Fibroblast of peridontal ligament (primary cell): ENCODE results near the gene GFRA3.

Source experiments
- DNase-seq: peaks from one replicate; pipeline ENCODE4 v3.0.0-alpha.2; 2010; ENCODE audit errors: extremely low read depth

The GFRA3 gene

DNA sequence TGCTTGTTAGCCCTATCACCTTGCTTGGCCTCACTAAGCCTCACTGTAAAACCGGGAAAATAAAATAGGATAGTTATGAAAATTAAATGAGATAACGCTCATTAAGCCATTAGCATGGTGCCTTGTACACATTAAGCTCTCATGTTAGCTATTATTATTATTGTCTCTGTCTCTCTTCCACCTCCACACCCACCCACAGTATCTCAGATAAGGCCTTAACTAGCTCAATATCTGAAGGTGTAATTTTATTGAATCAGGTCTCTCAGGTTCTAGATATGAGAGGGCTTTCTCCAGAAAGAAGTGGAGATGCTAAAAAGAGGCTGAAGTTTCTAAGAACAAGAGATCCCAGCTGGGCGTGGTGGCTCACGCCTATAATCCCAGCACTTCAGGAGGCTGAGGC is 27.6 kb downstream of the GFRA3 start:
- no peak for DNase-seq

DNA sequence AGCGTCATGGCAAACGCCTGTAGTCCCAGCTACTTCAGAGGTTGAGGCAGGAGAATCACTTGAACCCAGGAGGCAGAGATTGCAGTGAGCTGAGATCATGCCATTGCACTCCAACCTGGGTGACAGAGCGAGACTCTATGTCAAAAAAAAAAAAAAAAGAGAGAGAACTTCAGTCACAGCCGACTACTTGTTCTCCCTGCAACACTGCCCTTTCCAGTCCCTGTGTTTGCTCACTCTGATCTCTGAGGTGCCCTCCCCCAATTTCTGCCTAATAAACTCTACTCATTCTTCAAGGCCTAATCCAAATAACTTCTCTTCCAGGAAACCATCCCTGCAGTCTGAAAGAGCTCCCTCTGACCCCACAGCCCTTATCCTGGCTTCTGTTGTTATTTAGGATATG is 28.1 kb downstream of the GFRA3 start:
- no peak for DNase-seq

DNA sequence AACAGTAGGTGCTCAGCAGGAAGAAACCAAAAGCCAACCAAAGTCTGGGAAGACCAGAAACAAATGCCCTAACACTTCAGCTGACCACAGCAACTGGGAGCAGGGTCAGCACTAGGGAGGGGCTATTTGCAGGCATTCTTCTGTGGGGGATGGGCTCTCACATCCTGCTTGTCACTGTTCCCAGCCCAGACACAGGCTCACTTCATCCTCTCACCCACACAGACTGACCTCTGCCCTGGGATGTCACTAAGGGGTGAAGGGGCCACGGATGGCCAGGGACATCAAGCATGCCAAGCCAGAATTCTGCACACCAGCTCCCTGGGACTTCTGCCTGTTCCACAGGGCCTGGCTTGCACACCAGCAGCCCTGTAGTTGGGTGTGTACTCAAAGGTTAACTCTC is 28.7 kb downstream of the GFRA3 start:
- DNase-seq: no peak

DNA sequence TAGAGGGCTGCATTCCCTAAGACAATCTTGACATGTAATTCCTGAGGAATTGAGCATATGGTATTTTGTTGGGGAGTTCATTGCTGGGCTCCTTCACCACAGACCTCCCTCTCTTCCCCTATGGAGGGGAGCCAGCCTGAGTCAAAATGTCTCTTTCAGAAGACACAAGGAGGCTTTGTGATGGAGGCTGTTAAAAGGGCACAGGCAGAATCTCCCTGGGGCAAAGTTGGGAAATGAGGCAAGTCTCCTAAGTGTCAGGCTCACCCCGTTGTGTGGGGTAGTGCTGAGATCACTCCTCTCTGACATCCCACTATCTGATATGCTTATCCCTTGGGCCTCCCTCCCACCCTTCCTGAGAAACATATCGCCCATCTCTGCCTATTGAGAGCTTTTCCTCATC is 30.6 kb downstream of the GFRA3 start:
- DNase-seq: no peak

DNA sequence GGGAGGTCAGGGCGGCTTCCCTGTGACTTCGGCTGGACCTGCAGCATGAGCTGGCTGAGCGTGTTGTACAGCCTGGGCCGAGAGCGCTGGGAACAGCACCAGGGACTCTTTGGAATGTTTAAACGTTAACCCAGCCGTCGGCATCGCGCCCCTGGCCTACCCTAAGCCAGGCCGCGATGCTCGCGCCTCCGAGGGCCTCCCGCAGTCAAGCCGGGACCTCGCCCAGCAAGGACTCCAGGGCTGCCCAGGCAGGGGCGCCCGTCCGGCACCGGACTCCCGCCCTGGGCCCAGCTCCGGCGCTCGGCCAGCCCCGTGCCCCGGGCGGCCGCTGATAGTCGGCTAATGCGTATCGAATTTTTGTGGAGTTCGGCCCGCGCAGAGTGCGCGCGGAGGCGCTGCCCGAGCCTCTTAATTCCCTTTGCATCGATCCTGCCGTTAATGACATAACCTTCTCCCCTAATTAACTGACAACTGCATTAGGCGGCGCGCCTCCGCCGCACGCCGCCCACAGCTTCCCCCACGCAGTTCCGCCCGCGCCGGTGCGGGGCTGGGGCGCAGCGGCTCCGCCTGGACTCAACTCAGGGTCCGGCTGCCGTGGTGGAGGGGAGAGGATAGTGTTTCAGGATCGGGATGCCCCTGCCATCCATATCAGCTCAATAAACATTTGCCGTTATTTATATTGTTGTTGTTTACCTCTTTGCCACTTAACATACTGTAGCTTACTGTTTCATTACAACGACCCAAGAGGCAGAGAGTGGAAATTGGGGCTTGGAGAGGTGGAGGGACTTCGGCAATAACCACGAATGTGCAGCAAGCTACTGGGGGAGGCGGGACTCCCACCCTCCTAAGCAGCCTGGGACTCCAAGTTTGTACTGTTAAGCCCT is 32.5 kb downstream of the GFRA3 start:
- DNase-seq: no peak

DNA sequence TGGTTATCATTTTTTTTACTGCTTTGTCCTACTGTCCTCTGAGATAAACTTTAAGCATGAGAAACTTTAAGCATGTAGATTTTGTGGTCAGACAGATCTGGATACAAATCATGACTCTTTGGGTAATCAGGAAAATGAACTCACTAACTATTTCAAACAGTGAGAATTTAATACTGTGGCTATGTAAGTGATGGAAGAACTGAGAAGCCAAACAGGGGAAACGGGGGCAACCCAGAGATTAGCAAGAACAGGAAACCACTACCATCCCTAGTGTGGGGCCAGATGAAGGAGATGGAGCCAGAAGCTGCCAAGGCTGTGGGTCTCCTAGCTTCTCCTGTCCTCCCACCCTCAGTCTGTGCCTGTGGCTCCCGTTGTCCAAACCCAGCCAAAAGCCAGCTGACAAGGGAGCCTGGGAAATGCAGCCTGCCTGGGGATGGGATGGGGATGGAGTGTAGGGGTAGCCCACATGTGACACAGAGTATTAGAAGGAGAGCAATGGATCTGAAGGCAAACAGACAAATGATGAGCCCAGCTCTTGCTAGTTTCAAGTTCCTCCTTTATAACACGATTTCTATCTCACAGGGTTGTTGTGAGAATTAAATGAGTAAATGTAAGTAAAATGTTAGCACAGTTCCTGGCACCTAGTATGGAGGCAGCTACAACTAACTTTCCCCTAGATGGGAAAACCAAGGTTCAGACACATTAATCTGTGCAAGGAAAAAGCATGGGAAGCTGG is 33.6 kb downstream of the GFRA3 start:
- DNase-seq: no peak

DNA sequence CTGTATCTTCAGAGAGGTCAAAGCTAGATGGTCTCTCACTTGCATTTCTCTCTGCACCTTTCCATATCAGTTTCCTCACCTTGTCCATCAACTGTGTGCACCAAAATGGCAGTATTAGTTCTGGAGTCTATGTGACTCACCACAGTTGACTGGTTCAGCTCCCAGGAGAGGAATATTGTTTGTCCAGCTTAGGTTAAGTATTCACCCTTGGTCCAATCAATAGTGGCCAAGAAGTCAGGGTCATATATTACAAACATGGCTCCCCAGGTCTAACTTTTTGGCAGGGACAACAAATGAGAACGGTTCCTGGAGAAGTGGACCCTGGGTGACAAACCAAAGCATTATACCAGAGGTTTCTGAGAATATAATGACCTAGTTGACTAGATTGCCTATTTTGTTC is 36.4 kb downstream of the GFRA3 start:
- no peak for DNase-seq

DNA sequence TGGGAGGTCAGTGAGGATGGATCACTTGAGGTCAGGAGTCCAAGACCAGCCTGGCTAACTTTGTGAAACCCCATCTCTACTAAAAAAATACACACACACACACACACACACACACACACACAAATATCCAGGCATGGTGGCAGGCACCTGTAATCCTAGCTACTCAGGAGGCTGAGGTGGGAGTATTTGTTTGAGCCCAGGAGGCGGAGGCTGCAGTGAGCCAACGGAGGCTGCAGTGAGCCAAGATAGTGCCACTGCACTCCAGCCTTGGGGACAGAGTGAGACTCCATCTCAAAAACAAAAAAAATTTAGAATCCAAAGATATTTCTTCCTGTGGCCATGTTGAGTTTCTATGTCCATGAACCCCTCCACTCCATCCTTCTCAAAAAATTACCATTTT is 39.8 kb downstream of the GFRA3 start:
- DNase-seq: no peak

DNA sequence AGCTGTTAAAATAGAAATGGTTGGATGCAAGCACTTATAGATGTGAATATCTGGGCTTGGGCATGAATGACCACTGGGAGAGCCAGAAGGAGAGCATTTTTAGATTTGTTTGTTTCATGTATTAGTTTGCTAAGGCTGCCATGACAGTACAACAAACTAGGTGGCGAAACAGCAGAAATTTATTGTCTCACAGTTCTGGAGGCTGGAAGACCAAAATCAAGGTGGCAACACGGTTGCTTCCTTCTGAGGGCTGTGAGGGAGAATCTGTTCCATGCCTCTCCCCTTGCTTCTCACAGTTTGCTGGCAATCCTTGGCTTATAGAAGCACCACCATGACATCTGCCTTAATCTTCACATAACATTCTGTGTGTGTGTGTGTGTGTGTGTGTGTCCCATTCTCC is 41.1 kb downstream of the GFRA3 start:
- no peak for DNase-seq

DNA sequence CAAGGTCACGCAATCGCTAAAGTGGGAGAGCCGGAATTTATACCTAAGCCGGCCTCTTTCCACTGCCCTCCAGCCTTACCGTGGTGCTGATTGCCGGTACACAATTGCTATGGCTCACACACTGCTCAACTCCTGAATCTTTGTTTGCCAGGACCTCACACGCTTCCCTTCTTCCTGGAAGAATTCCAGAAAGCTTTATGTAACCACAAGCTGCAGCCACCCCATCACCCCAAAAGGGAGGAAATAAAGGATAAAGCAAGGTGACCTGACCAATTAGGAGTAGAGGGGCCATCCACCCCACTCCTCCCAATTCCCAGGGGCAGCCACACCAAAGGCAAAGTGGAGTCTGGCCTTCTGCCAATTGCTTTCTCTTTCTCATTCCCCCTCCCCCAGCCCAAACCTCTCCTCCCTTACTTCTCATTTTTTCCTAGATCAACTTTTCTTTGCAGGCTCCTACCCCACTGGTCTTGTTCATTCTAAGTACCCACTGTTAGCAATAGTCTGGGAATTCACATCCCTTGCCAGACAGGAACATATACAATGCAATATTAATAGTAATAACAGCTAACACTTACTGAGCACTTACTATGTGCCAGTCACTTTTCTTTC is 43.3 kb downstream of the GFRA3 start:
- DNase-seq: peak; percentile 29

DNA sequence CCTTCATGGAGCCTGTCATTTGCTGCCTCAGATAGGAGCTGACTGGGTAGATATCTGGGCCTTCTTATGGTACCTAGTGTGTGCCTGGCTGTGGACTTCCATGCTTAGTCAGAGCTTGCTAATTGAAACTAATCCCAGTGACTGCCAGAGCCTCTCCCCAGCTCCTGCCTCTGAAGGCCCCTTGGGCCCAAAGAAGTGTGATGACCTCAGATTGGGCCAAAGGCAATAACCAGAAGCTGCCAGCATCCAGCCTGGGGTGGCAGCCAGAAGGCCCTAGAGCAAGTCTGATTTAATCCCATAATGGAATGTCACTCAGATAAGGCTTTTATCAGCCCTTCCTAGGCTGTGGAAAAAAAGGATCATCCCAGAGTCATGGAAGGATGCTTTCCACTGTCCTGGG is 44.2 kb downstream of the GFRA3 start:
- DNase-seq: peak; percentile 61

DNA sequence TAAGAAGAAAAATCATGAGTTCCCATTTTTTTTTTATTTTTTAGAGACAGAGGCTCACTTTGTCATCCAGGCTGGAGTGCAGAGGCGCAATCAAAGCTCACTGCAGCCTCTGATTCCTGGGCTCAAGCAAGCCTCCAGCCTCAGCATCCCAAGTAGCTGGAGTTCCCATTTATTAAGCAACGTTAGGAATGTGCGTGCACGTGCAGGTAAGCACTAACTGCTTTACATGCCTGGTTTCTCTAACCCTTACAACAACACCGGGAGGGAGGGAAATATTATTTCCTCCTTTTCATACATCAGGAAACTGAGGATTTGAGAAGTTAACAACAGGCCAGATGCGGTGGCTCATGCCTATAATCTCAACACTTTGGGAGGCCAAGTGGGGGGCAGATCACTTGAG is 45.0 kb downstream of the GFRA3 start:
- DNase-seq: no peak

DNA sequence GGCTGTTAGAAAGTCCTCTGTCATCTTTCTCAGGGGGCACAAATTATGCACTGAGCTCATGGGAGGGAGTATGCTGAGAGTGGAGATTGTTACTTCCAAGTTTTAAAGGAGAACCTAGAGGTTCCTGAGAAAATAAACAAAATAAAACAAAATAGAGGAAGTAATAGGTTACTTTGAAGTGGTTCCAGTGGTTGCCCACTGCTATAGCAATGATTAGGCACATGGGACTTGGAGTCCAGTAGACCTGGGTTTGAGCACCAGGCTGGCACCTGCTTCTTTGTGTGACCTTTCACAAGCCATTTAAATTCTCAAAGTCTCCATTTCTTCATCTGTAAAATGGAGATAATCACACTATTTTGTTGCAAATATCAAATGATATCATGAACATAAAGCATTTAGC is 47.5 kb downstream of the GFRA3 start:
- DNase-seq: no peak

DNA sequence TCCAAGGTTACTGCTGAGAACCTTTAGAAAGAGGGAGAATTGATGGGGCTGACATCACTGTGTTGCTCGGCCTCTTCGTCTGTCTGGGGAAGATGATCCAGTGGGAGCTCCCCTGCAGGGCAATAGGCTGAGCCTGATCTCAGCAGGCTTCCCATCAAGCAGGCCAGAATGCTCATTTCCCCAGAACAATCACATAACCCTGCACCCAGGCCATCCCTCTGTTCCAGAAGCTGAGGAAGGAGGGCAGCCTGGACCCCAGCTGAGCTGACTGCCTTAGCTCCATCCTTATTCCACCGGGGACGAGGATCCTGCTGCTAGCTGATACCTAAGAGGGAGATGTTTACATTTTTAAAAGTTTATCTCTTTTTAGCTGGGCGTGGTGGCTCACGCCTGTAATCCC is 49.7 kb downstream of the GFRA3 start:
- no peak for DNase-seq

DNA sequence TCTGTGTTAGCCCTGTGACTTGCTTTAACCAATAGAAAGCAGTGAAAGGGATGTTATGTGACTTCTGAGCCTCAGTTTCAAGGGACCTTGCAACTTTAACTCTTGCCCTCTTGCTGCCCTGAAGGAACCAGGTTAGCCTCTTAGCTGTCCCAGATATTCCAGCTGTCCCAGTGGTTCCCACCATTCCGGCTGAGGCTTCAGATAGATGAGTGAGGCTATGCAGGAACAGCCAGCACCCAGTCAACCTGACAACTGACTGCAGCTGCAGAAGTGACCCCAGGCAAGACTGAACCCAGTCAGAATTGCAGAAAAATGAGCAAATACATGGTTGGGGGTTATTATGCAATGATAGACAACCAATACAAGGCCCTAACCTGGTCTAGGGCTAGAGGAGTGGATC is 50.9 kb downstream of the GFRA3 start:
- DNase-seq: no peak

DNA sequence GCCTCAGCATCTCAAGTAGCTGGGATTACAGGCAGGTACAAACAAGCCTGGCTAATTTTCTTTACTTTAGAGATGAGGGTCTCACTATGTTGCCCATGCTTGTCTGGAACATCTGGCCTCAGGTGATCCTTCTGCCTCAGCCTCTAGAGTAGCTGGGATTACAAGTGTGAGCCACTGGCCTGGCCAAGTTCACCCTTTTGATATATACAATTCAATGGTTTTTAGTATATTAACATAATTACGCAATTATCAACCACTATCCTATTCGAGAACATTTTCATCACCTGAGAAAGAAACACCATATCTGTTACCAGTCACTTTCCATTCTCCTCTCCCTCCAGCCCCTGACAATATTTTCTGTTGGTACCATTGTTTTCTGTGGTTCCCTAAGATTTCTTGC is 57.6 kb downstream of the GFRA3 start:
- no peak for DNase-seq

DNA sequence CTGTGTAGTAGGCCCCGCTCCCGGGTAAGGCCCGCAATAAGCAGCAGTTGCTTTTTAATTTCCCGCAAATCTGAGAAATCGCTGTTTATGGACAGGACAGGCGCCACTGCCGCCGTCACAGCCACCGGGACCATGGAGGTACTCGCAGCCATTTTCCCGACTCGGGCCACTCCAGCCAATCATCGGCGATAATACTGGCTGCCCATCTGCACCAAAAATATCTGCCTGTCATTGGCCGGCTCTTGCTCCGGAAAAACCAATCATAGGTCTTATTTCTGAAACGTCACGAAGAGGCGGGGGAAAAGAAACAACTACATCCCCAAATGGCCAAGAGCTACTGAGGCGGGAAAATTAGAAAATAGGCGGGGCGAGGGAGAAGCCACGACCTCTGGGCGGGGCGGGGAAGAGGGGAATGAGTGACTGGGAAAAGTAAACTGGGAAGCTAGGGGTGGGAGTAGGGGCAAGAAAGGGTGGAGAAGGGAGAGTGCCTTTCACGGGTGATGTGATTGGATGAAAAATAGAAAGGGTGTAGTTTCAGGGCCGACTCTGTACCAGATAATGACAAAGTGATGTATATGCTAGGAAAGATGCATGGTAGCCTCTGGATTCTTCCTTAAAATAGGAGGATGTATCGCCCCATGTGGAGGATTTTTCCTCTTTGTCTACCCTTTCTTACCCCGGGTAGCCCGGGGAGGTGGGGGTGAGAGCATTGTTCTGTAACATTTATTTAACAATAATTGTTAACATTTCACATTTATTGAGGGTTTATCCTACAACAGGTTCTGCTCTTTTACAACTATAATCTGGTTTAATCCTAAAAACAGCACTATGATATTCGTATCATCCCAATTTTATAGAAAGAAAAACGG is 61.0 kb downstream of the GFRA3 start, which contains the start of gene CDC23:
Gene CDC23, minus strand, starts transcription at position 163 of the 869 bp plus-strand sequence. Its CDS starts 11 bp downstream, at position 152.
- DNase-seq: peak; percentile 98

DNA sequence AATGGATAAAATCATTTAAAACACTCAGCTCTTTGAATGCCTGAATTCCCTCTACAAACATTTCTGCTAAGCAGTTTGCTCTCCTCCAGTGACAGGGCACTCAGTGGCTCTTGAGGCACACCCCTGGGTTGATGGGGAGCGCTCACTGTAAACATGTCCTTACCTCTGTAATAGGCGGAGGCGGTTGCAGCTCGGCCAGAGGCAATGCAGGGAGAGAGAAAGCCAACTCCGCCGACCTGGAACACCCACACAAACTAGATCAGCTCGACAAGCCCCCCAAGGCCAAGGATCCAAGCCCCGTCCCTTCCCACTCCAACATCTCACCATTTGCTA is 61.6 kb downstream of the GFRA3 start:
- no peak for DNase-seq

DNA sequence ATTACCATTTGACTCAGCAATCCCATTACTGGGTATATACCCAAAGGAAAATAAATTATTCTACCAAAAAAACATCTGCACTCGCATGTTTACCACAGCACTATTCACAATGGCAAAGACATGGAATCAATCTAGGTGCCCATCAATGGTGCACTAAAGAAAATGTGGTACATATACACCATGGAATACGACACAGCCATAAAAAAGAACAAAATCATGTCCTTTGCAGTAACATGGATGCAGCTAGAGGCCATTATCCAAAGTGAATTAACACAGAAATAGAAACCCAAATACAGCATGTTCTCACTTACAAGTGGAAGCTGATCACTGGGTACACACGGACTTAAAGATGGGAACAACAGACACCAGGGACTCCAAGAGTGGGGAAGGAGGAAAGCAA is 63.4 kb downstream of the GFRA3 start:
- DNase-seq: no peak
